Kidney epithelial cell (primary cell): ENCODE measurements around the gene HS3ST5. TPM values are rescaled to one million over a fixed set of nuclear protein-coding genes. Genes with fewer than 3 reads are reported as not detected.

Experiments
- DNase-seq: peaks from one replicate; pipeline ENCODE4 v3.0.0-alpha.2; 2010; ENCODE audit warnings: low read depth
- H3K27me3 ChIP-seq: 2 replicates; pipeline ENCODE4 v1.6.0; 2011; ENCODE audit warnings: low read length; ENCODE audit not compliant: control insufficient read depth, insufficient read depth
- H3K36me3 ChIP-seq: 2 replicates; pipeline ENCODE4 v1.5.1; 2011; ENCODE audit warnings: low read length; ENCODE audit not compliant: control insufficient read depth, insufficient read depth
- H3K4me3 ChIP-seq: 2 replicates; pipeline ENCODE4 v1.5.1; 2011; ENCODE audit warnings: low read depth, mild to moderate bottlenecking, control low read depth, low read length
- total RNA-seq: library from RNA; depleted of rRNA; stranded (reverse); fragments of >200 nt; gene quantifications from 2 replicates; pipeline ENCODE4 v1.2.3, GENCODE V29; 2015
- TF ChIP-seq, protein P1 (sequence below): IDR thresholded peaks from 2 replicates; pipeline ENCODE4 v1.5.1; 2011; ENCODE audit warnings: mild to moderate bottlenecking, moderate library complexity, low read length, control low read depth, inconsistent platforms; ENCODE audit not compliant: insufficient read depth, poor library complexity, severe bottlenecking

HS3ST5 gene
- total RNA-seq, 1 donor from 2014 or later = 0.25 TPM

DNA sequence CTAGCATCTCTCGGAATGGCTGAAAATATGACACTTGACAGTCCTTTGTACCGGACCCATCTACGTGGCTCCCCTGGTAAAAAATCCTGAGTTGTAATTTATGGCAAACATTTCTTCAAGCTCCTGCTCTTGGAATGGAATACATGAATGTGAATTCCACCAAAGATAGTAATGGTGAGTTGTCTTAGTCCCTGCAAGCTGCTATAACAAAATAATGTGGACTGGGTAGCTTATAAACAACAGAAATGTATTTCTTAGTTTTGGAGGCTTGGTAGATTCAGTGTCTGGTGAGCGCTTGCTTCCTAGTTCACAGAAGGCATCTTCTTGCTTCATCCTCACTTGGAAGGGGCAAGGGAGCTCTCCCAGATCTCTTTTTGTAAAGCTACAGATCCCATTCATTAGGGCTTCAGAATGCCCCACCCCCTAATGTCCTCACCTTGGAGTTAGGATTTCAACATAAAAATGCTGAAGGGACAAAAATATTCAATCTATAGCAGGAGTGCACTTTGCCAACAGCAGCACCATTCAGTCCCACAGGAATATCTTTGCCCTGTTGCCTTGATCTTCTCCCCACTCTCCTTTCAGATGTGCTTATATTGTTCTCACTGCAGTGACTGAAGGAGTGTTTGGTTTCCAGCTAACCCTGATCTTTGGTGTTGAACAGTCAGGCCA lies 204.1 kb downstream of the HS3ST5 start:
- DNase-seq = no peak
- no peak overlapping the region for H3K4me3 ChIP-seq
- TF ChIP-seq, protein P1, sequence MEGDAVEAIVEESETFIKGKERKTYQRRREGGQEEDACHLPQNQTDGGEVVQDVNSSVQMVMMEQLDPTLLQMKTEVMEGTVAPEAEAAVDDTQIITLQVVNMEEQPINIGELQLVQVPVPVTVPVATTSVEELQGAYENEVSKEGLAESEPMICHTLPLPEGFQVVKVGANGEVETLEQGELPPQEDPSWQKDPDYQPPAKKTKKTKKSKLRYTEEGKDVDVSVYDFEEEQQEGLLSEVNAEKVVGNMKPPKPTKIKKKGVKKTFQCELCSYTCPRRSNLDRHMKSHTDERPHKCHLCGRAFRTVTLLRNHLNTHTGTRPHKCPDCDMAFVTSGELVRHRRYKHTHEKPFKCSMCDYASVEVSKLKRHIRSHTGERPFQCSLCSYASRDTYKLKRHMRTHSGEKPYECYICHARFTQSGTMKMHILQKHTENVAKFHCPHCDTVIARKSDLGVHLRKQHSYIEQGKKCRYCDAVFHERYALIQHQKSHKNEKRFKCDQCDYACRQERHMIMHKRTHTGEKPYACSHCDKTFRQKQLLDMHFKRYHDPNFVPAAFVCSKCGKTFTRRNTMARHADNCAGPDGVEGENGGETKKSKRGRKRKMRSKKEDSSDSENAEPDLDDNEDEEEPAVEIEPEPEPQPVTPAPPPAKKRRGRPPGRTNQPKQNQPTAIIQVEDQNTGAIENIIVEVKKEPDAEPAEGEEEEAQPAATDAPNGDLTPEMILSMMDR = no peak
- no peaks in the 10 kb centered on the region for H3K27me3 ChIP-seq
- no peaks in the 10 kb centered on the region for H3K36me3 ChIP-seq

DNA sequence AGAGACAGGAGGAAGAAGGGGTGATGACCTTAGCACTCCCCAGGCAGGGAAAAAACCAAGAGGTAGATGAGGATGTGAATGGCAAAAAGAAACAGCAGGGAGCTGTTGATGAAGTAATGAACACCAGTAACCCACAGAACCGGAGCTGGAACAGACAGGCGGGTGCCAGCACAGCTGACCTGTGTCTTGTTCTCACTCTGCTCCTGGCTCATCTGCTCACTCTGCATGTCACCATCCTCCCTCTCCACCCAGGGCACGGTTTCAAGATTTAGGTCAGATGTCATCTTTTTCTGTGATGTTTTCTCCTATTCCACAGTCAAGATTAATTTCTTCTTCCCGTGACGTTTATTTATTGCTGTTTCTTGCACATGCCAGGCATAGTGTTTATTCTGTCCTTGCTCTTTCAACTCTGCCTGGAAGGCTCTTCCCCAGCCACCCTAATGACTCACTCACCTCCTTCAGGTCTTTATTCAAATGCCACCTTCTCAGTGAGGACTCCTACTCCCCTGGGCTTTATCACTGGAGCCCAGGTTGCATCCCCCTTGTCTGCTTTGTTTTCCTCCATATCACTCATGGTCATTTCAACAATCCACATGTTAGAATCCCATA lies 207.4 kb downstream of the HS3ST5 start:
- no peak for DNase-seq
- Histone ChIP-seq H3K4me3 (no peak overlapping the region), H3K27me3 (no peaks in the 10 kb centered on the region), H3K36me3 (no peaks in the 10 kb centered on the region)
- TF ChIP-seq, protein P1 = no peak

DNA sequence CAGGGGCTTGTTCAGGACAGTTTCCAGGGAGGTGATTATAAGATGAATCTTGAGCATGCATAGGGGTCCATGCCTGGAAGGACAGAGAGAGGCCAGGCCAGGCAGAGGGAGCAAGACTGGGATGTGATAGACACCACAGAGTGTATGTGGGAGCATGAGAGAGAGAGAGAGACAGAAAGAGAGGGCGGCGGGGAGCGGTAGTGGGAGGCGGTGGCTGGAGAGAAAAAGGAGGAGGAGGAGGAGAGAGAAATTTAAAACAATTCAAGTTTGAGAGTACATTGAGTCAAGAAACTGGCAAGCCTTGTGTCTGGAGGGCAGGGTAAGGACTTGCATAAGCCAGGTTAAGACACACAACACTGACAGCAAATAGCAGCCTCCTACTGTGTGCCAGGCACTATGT lies 209.0 kb downstream of the HS3ST5 start:
- Histone ChIP-seq H3K36me3 (no peaks in the 10 kb centered on the region), H3K27me3 (no peaks in the 10 kb centered on the region), H3K4me3 (no peak overlapping the region)
- no peak for DNase-seq
- TF ChIP-seq, protein P1 = no peak

DNA sequence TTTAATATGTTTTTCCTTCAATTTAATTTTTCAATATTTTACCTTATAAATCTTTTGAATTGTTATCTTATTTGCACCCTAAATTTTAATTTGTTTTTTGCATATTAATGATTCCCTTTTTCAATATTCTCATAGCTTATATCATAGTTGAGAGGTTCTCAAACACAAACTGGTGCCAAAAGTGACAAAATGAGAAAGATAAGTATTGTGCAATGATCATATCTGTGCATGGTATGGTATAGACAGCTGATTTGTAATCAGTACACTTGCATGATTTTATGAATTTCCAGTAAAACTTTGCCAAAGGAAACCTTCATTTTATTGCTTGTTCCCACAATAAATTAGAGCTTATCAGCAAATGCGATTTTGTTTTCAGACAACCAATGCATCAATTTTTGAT lies 210.9 kb downstream of the HS3ST5 start:
- Histone ChIP-seq H3K4me3 (no peak overlapping the region), H3K27me3 (no peaks in the 10 kb centered on the region), H3K36me3 (no peaks in the 10 kb centered on the region)
- no peak for DNase-seq
- TF ChIP-seq, protein P1 = no peak

DNA sequence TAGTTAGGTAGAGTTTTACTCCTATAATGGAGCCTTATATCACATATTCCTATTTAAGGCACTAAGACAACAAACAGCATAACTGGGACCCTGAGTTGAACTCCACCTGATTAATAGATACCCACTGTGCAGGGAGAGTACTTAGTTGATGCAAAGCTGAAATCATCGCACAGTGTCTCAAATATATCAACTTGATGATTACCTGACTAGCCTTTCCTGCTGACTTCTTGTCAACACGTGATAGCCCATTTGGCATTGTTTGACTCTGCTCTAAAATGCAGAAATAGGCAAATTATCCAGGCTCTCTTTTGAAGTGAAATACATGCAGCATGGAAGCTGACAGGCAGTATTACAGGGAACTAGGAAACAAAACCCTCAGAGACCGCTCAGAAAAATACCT lies 217.2 kb downstream of the HS3ST5 start:
- TF ChIP-seq, protein P1 = no peak
- Histone ChIP-seq H3K27me3 (no peaks in the 10 kb centered on the region), H3K36me3 (no peaks in the 10 kb centered on the region), H3K4me3 (no peak overlapping the region)
- DNase-seq = no peak
